ENCODE results near the gene PLA2R1. TPM values are rescaled to one million over a fixed set of nuclear protein-coding genes. Genes with fewer than 3 reads are reported as not detected.

Gene PLA2R1
- total and polyA plus RNA-seq, 10 of the 15 experiments (the other 5 are each of a cell fraction or from before 2014, with no cell fraction given), result 0.01 to 0.05 (median 0.02) TPM; not detected in 6

DNA sequence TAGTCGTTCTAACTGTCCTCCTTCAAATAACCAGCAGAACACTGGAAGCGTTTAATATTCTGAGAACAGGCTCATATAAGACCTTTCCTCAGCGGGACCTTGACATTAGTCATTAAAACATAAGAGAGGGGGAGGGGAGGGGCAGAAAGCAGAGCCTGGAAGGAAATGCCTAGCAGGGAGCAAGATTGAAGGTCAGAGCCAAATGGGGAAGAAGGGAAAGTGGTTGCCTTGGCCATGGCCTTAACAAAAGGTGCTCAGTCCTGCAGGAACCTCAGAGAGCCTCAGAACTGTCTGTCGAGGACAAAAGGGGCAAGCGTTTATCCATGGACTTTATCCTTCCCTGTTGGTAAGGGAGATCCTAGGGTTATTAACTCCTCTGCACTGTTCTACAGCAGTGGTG, 856 bp upstream of the PLA2R1 start:
- RAD21 ChIA-PET (ENCODE audit: unreplicated experiment), result no interaction called here
- TF ChIP-seq, protein P1, sequence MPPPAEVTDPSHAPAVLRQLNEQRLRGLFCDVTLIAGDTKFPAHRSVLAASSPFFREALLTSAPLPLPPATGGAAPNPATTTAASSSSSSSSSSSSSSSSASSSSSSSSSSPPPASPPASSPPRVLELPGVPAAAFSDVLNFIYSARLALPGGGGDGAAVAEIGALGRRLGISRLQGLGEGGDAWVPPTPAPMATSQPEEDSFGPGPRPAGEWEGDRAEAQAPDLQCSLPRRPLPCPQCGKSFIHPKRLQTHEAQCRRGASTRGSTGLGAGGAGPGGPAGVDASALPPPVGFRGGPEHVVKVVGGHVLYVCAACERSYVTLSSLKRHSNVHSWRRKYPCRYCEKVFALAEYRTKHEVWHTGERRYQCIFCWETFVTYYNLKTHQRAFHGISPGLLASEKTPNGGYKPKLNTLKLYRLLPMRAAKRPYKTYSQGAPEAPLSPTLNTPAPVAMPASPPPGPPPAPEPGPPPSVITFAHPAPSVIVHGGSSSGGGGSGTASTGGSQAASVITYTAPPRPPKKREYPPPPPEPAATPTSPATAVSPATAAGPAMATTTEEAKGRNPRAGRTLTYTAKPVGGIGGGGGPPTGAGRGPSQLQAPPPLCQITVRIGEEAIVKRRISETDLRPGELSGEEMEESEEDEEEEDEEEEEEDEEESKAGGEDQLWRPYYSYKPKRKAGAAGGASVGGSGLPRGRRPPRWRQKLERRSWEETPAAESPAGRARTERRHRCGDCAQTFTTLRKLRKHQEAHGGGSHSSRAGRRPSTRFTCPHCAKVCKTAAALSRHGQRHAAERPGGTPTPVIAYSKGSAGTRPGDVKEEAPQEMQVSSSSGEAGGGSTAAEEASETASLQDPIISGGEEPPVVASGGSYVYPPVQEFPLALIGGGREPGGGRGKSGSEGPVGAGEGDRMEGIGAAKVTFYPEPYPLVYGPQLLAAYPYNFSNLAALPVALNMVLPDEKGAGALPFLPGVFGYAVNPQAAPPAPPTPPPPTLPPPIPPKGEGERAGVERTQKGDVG (CRISPR knock-in tag; IDR thresholded peaks at IDR 0.05), result no peak
- TF ChIP-seq TCF3 (IDR thresholded peaks at IDR 0.05; ENCODE audit: borderline replicate concordance, insufficient read depth, low read depth, low read length) (no peak), NFYA (IDR thresholded peaks at IDR 0.05; ENCODE audit: borderline replicate concordance, low read depth, low read length) (no peak), ZNF24 (IDR thresholded peaks at IDR 0.05) (no peak), PKNOX1 (IDR thresholded peaks at IDR 0.05) (no peak), SIN3A (IDR thresholded peaks at IDR 0.05; ENCODE audit: low read depth, low read length) (no peak), NFIC (IDR thresholded peaks at IDR 0.05; ENCODE audit: low read depth, low read length) (no peak), CREM (IDR thresholded peaks at IDR 0.05; ENCODE audit: low read depth) (no peak), SREBF2 (IDR thresholded peaks at IDR 0.05; ENCODE audit: low read length) (no peak), BCL11A (IDR thresholded peaks at IDR 0.05; ENCODE audit: low read depth, low read length) (no peak), GATAD2B (conservative IDR thresholded peaks at IDR 0.05; ENCODE audit: low read depth) (no peak), HCFC1 (IDR thresholded peaks at IDR 0.05; ENCODE audit: low read length) (no peak), NRF1 (conservative IDR thresholded peaks at IDR 0.05; ENCODE audit: low read depth, low read length) (no peak), BRCA1 (IDR thresholded peaks at IDR 0.05; ENCODE audit: low read depth, low read length) (no peak), MTA2 (IDR thresholded peaks at IDR 0.05; ENCODE audit: low read depth) (no peak), HDGF (IDR thresholded peaks at IDR 0.05) (no peak)
- TF ChIP-seq, protein P2, sequence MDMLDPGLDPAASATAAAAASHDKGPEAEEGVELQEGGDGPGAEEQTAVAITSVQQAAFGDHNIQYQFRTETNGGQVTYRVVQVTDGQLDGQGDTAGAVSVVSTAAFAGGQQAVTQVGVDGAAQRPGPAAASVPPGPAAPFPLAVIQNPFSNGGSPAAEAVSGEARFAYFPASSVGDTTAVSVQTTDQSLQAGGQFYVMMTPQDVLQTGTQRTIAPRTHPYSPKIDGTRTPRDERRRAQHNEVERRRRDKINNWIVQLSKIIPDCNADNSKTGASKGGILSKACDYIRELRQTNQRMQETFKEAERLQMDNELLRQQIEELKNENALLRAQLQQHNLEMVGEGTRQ (IDR thresholded peaks at IDR 0.05; ENCODE audit: borderline replicate concordance, low read depth, low read length), result no peak
- Histone ChIP-seq H3K9me3 (replicated peaks; ENCODE audit: control insufficient read depth, insufficient read depth, low read length) (no peaks in the 10 kb centered on the region), H3K4me3 (no peak overlapping the region), H2AFZ (ENCODE audit: control insufficient read depth, low read depth, low read length) (no peak overlapping the region), H3K79me2 (ENCODE audit: control insufficient read depth, insufficient read depth, low read length) (no peaks in the 10 kb centered on the region), H3K27ac (ENCODE audit: control insufficient read depth, insufficient read depth) (no peak overlapping the region), H3K27me3 (replicated peaks in 1 of 2; ENCODE audit: control insufficient read depth in 2 of 2, insufficient read depth in 2 of 2, low read length in 1 of 2) (peaks cover 6 to 11% of the 10 kb centered on the region in 2 experiments), H4K20me1 (ENCODE audit: control insufficient read depth, insufficient read depth) (no peaks in the 10 kb centered on the region), H3K36me3 (ENCODE audit: control insufficient read depth in 2 of 2, insufficient read depth in 2 of 2, low read length in 1 of 2) (no peaks in the 10 kb centered on the region), H3K4me2 (ENCODE audit: control insufficient read depth, insufficient read depth) (no peak overlapping the region), H3K9ac (ENCODE audit: control insufficient read depth, insufficient read depth, low read length) (no peak overlapping the region), H3K4me1 (ENCODE audit: control insufficient read depth, insufficient read depth, low read length) (no peaks in the 10 kb centered on the region)
- CTCF ChIA-PET, result no interaction called here
- no TSS peak for BruUV-seq (replicated peaks)
- WGBS (ENCODE audit: insufficient coverage, insufficient replicate concordance, low lambda C conversion rate, missing lambda C conversion rate), result 37% methylated on average over 5 of the region's 5 CpGs
- no peak for FAIRE-seq
- POLR2A ChIA-PET, result no interaction called here
- intact Hi-C loops (cut with micrococcal nuclease; ENCODE audit: unreplicated experiment) (no loop called here), in situ Hi-C loops (cut with MboI) (no loop called here)
- SMC1A ChIA-PET (ENCODE audit: uncharacterized antibody, unreplicated experiment), result no interaction called here
- no peak for DNase-seq (ENCODE audit: low read depth, low spot score)
- ATAC-seq, result no peak; the same call in 2 of the 3 replicates
